Measurements from ENCODE around the gene VRK1.

DNA sequence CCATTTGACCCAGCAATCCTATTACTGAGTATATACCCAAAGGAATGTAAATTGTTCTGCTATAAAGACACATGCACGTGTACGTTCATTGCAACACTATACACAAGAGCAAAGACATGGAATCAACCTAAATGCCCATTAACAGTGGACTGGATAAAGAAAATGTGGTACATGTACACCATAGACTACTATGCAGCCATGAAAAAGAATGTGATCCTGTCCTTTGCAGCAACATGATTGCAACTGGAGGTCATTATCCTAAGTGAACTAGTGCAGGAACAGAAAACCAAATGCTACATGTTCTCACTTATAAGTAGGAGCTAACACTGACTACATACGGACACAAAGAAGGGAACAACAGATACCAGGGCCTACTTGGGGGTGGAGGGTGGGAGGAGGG is 45.7 kb upstream of the VRK1 start:
- TF ChIP-seq GLIS3 (CRISPR knock-in tag; IDR thresholded peaks at IDR 0.05) (no peak), ZNF70 (CRISPR knock-in tag; IDR thresholded peaks at IDR 0.05) (no peak), OSR1 (CRISPR knock-in tag; IDR thresholded peaks at IDR 0.05) (no peak), CSDC2 (CRISPR knock-in tag; IDR thresholded peaks at IDR 0.05) (no peak), ZNF8 (CRISPR knock-in tag; IDR thresholded peaks at IDR 0.05) (no peak), RARB (CRISPR knock-in tag; IDR thresholded peaks at IDR 0.05) (no peak), ARNTL (CRISPR knock-in tag; IDR thresholded peaks at IDR 0.05; ENCODE audit: borderline replicate concordance, low read depth) (no peak), SNAI2 (CRISPR knock-in tag; IDR thresholded peaks at IDR 0.05) (no peak), ZFP30 (CRISPR knock-in tag; IDR thresholded peaks at IDR 0.05) (no peak), ESRRG (CRISPR knock-in tag; IDR thresholded peaks at IDR 0.05) (no peak)
- TF ChIP-seq, protein P1, sequence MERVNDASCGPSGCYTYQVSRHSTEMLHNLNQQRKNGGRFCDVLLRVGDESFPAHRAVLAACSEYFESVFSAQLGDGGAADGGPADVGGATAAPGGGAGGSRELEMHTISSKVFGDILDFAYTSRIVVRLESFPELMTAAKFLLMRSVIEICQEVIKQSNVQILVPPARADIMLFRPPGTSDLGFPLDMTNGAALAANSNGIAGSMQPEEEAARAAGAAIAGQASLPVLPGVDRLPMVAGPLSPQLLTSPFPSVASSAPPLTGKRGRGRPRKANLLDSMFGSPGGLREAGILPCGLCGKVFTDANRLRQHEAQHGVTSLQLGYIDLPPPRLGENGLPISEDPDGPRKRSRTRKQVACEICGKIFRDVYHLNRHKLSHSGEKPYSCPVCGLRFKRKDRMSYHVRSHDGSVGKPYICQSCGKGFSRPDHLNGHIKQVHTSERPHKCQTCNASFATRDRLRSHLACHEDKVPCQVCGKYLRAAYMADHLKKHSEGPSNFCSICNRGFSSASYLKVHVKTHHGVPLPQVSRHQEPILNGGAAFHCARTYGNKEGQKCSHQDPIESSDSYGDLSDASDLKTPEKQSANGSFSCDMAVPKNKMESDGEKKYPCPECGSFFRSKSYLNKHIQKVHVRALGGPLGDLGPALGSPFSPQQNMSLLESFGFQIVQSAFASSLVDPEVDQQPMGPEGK (CRISPR knock-in tag; IDR thresholded peaks at IDR 0.05; ENCODE audit: borderline replicate concordance), result no peak
- TF ChIP-seq, protein P2, sequence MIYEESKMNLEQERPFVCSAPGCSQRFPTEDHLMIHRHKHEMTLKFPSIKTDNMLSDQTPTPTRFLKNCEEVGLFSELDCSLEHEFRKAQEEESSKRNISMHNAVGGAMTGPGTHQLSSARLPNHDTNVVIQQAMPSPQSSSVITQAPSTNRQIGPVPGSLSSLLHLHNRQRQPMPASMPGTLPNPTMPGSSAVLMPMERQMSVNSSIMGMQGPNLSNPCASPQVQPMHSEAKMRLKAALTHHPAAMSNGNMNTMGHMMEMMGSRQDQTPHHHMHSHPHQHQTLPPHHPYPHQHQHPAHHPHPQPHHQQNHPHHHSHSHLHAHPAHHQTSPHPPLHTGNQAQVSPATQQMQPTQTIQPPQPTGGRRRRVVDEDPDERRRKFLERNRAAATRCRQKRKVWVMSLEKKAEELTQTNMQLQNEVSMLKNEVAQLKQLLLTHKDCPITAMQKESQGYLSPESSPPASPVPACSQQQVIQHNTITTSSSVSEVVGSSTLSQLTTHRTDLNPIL (CRISPR knock-in tag; IDR thresholded peaks at IDR 0.05; ENCODE audit: low read depth), result no peak

Measured in SK-N-SH treated with all-trans-retinoic acid at 6 μM for 48 hours (cell line).